ENCODE results near the gene BRD3OS. TPM values are rescaled to one million over a fixed set of nuclear protein-coding genes. Genes with fewer than 3 reads are reported as not detected.
A peak's percentile ranks its signal among the peaks of the same experiment; 100 is the strongest.

BRD3OS gene
- total and polyA plus RNA-seq, 2 of the 13 experiments (the other 11 are each of a cell fraction or from before 2014, with no cell fraction given): 4.9 to 5.7 TPM

GRCh38 chr9:133979273-133979920 lies 45.9 kb upstream of the BRD3OS start (continued):
- TF ChIP-seq ELF1 (CRISPR knock-in tag; IDR thresholded peaks at IDR 0.05) (peak; percentile 40; the same call in 1 of the 2 replicates), GABPA (IDR thresholded peaks at IDR 0.05; ENCODE audit: low read depth, low read length) (no peak), GABPA (CRISPR knock-in tag; IDR thresholded peaks at IDR 0.05; ENCODE audit: low read depth) (peak; percentile 85), NRL (CRISPR knock-in tag; IDR thresholded peaks at IDR 0.05; ENCODE audit: borderline replicate concordance) (no peak), HNRNPH1 (optimal IDR thresholded peaks at IDR 0.05; ENCODE audit: low read depth, low read length) (no peak), ZNF788 (CRISPR knock-in tag; IDR thresholded peaks at IDR 0.05; ENCODE audit: borderline replicate concordance) (no peak; the same call in 1 of the 2 replicates), GATA4 (IDR thresholded peaks at IDR 0.05; ENCODE audit: borderline replicate concordance, low read depth) (peak; percentile 45; the same call in 1 of the 2 replicates), ZNF512B (CRISPR knock-in tag; IDR thresholded peaks at IDR 0.05; ENCODE audit: borderline replicate concordance) (no peak), HIVEP1 (CRISPR knock-in tag; IDR thresholded peaks at IDR 0.05) (no peak), KLF16 (CRISPR knock-in tag; IDR thresholded peaks at IDR 0.05) (no peak), FOXA3 (CRISPR knock-in tag; IDR thresholded peaks at IDR 0.05) (peak; percentile 81), ZBTB21 (CRISPR knock-in tag; IDR thresholded peaks at IDR 0.05) (no peak), MAFF (IDR thresholded peaks at IDR 0.05; ENCODE audit: low read depth, low read length) (no peak), CENPX (CRISPR knock-in tag; IDR thresholded peaks at IDR 0.05) (no peak), RERE (CRISPR knock-in tag; IDR thresholded peaks at IDR 0.05; ENCODE audit: low read depth) (no peak)
- TF ChIP-seq, protein P1, sequence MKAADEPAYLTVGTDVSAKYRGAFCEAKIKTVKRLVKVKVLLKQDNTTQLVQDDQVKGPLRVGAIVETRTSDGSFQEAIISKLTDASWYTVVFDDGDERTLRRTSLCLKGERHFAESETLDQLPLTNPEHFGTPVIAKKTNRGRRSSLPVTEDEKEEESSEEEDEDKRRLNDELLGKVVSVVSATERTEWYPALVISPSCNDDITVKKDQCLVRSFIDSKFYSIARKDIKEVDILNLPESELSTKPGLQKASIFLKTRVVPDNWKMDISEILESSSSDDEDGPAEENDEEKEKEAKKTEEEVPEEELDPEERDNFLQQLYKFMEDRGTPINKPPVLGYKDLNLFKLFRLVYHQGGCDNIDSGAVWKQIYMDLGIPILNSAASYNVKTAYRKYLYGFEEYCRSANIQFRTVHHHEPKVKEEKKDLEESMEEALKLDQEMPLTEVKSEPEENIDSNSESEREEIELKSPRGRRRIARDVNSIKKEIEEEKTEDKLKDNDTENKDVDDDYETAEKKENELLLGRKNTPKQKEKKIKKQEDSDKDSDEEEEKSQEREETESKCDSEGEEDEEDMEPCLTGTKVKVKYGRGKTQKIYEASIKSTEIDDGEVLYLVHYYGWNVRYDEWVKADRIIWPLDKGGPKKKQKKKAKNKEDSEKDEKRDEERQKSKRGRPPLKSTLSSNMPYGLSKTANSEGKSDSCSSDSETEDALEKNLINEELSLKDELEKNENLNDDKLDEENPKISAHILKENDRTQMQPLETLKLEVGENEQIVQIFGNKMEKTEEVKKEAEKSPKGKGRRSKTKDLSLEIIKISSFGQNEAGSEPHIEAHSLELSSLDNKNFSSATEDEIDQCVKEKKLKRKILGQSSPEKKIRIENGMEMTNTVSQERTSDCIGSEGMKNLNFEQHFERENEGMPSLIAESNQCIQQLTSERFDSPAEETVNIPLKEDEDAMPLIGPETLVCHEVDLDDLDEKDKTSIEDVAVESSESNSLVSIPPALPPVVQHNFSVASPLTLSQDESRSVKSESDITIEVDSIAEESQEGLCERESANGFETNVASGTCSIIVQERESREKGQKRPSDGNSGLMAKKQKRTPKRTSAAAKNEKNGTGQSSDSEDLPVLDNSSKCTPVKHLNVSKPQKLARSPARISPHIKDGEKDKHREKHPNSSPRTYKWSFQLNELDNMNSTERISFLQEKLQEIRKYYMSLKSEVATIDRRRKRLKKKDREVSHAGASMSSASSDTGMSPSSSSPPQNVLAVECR (CRISPR knock-in tag; IDR thresholded peaks at IDR 0.05; ENCODE audit: borderline replicate concordance): peak; percentile 90
